ENCODE measurements around the gene TTC28. TPM values are rescaled to one million over a fixed set of nuclear protein-coding genes. Genes with fewer than 3 reads are reported as not detected.
A peak's percentile ranks its signal among the peaks of the same experiment; 100 is the strongest.

The TTC28 gene
- total RNA-seq, 1 donor from 2014 or later = 1.3 TPM

DNA sequence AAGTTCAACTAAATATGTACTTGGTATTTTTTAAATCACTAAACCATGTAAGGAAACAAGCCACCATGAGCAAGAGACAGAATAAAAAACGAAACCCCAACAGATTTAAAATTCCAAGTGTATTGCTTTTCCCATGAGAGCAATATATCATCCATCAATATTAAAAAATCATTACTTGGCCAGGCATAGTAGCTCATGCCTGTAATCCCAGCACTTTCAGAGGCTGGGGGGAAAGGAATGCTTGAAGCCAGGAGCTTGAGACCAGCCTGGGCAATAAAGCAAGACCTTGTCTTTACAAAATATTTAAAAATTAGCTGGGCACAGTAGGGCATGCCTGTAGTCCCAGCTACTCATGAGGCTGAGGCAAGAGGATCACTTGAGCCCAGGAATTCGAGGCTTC lies 190.8 kb downstream of the TTC28 start:
- TF ChIP-seq, protein P1, sequence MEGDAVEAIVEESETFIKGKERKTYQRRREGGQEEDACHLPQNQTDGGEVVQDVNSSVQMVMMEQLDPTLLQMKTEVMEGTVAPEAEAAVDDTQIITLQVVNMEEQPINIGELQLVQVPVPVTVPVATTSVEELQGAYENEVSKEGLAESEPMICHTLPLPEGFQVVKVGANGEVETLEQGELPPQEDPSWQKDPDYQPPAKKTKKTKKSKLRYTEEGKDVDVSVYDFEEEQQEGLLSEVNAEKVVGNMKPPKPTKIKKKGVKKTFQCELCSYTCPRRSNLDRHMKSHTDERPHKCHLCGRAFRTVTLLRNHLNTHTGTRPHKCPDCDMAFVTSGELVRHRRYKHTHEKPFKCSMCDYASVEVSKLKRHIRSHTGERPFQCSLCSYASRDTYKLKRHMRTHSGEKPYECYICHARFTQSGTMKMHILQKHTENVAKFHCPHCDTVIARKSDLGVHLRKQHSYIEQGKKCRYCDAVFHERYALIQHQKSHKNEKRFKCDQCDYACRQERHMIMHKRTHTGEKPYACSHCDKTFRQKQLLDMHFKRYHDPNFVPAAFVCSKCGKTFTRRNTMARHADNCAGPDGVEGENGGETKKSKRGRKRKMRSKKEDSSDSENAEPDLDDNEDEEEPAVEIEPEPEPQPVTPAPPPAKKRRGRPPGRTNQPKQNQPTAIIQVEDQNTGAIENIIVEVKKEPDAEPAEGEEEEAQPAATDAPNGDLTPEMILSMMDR (IDR thresholded peaks at IDR 0.05; ENCODE audit: insufficient read depth, low read length, severe bottlenecking) = no peak
- FAIRE-seq = no peak
- DNase-seq (ENCODE audit: low read depth) = no peak
- no peaks in the 10 kb centered on the region for H3K27me3 ChIP-seq (ENCODE audit: control insufficient read depth, insufficient read depth, low read length)
- no peak overlapping the region for H3K4me3 ChIP-seq (ENCODE audit: low read depth, low read length)
- H3K36me3 ChIP-seq (ENCODE audit: control insufficient read depth, insufficient read depth, low read length) = no peaks in the 10 kb centered on the region

DNA sequence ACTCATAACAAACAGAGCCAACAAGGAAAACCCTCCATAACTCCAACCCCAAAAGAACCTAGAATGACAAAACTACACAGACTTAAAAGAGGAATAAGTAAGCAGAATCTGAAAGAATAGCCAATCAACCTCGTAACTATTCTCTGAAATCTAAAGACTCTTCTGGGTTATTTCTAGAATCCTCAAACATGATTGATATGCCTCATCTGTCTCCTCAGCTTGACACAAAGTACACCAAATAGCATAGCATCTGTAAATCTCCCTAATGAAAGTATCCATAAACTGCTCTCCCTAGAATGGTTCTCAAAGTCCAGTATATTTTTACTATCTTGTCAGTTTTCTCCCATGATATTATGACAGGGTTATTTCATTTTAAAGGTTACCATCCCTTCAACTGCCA lies 195.0 kb downstream of the TTC28 start:
- Histone ChIP-seq H3K4me3 (ENCODE audit: low read depth, low read length) (no peak overlapping the region), H3K27me3 (ENCODE audit: control insufficient read depth, insufficient read depth, low read length) (peaks cover 1% of the 10 kb centered on the region), H3K36me3 (ENCODE audit: control insufficient read depth, insufficient read depth, low read length) (no peaks in the 10 kb centered on the region)
- TF ChIP-seq, protein P1 (IDR thresholded peaks at IDR 0.05; ENCODE audit: insufficient read depth, low read length, severe bottlenecking) = no peak
- DNase-seq (ENCODE audit: low read depth) (no peak), FAIRE-seq (no peak)

DNA sequence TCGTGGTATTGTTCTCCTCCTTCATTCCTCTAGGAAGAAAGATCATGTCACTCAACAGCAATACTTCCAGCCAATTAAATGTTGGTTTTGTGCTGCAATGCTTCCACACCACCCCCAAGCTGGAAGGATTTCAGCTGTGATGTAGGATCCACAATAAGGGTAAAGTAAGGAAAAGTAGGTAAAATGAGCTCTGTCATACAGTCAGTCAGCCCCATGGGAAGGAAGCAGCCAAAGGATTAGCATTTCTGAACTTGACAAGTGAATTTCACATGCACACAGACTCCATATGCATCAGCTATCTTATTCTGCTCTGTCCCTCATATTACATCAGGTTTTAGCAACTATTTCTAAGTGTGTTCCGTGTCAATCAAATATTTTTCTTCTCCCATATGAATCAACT lies 197.9 kb downstream of the TTC28 start:
- DNase-seq (ENCODE audit: low read depth) (no peak), FAIRE-seq (no peak)
- TF ChIP-seq, protein P1 (IDR thresholded peaks at IDR 0.05; ENCODE audit: insufficient read depth, low read length, severe bottlenecking) = no peak
- peaks cover 1% of the 10 kb centered on the region for H3K27me3 ChIP-seq (ENCODE audit: control insufficient read depth, insufficient read depth, low read length)
- no peaks in the 10 kb centered on the region for H3K36me3 ChIP-seq (ENCODE audit: control insufficient read depth, insufficient read depth, low read length)
- no peak overlapping the region for H3K4me3 ChIP-seq (ENCODE audit: low read depth, low read length)

DNA sequence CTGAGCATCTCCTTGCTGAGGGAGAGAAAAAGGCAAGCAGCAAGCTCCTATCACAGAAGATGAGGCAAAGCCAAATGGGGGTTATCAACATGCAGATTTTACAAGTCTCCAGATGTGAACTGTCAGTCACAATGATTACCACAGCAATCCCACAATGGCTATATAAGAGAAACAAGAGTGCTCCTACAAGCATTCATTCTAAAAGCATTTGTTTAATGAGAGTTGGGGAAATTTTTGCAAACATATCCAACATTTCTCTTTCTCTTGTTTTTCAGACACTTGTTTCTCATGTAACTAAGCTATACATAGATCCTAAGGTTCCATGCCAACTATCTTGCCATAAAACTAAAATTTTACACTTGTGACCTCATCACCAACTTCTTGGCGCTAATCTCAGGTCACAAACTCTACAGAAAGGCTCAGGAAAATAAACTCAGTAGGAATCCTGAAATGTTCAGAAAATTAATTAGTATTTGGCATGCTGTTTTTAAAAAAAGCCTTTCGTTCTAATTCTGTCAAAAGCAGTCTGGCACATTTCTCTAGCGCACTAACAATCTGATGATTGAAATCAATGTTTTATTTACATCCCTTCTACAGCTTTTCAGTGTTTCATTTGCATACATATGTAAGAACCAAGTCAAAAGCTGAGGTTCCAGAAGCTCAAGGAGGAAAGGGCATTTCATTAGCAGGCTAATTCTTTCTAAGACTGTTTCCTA lies 199.5 kb downstream of the TTC28 start:
- Histone ChIP-seq H3K27me3 (ENCODE audit: control insufficient read depth, insufficient read depth, low read length) (peaks cover 1% of the 10 kb centered on the region), H3K4me3 (ENCODE audit: low read depth, low read length) (no peak overlapping the region), H3K36me3 (ENCODE audit: control insufficient read depth, insufficient read depth, low read length) (no peaks in the 10 kb centered on the region)
- no peak for FAIRE-seq
- TF ChIP-seq, protein P1 (IDR thresholded peaks at IDR 0.05; ENCODE audit: insufficient read depth, low read length, severe bottlenecking) = no peak
- DNase-seq (ENCODE audit: low read depth) = no peak

DNA sequence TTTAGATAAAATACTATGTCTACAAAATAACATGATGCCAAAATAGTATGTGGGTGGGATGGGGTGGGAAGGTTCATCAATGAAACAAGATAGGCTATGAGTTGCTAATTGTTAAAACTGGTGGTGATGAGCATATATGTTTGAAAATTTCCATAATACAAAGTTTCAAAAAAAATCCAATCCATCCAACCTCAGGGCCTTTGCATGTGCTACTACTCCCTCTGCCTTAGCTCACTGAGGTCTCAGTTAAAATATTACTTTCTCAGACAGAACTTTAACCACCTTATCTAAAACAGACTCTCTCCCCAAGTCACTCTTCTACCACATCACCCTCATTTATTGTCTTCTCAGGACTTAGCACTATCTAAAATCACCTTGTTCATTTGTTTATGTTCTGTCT lies 201.1 kb downstream of the TTC28 start:
- Histone ChIP-seq H3K36me3 (ENCODE audit: control insufficient read depth, insufficient read depth, low read length) (no peaks in the 10 kb centered on the region), H3K27me3 (ENCODE audit: control insufficient read depth, insufficient read depth, low read length) (peaks cover 4% of the 10 kb centered on the region), H3K4me3 (ENCODE audit: low read depth, low read length) (no peak overlapping the region)
- no peak for FAIRE-seq
- no peak for DNase-seq (ENCODE audit: low read depth)
- TF ChIP-seq, protein P1 (IDR thresholded peaks at IDR 0.05; ENCODE audit: insufficient read depth, low read length, severe bottlenecking) = no peak

DNA sequence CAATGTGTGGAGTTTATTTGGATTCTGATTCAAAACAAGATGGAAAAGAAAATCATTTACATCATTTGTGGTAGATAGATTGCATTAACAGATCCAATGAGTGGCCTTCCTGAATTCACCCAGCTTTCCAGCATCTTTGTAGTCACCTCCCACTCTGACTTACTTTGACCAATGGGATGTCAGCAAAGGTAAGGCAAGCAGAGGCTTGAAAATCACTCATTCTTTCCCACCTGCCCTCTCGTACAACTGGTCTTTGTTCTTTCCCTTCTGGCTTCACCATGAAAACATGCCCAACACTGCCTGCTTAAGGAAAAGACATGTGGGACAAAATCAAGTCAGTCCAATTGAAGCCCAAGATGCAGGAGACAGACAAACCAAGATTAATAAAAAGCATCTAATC lies 202.1 kb downstream of the TTC28 start:
- Histone ChIP-seq H3K36me3 (ENCODE audit: control insufficient read depth, insufficient read depth, low read length) (no peaks in the 10 kb centered on the region), H3K27me3 (ENCODE audit: control insufficient read depth, insufficient read depth, low read length) (peaks cover 4% of the 10 kb centered on the region), H3K4me3 (ENCODE audit: low read depth, low read length) (no peak overlapping the region)
- TF ChIP-seq, protein P1 (IDR thresholded peaks at IDR 0.05; ENCODE audit: insufficient read depth, low read length, severe bottlenecking) = no peak
- DNase-seq (ENCODE audit: low read depth) = peak; percentile 81
- peak; percentile 36 for FAIRE-seq

Measured in bronchial epithelial cell (primary cell).